HG03039 (cell line): ENCODE measurements around the gene EFNB1.

Experiments
- ATAC-seq: cut with Tn5 transposase; IDR thresholded peaks from one replicate; pipeline ENCODE4 v1.9.1; 2021; ENCODE audit warnings: mild to moderate bottlenecking, moderate library complexity; ENCODE audit not compliant: unreplicated experiment

Gene EFNB1

DNA sequence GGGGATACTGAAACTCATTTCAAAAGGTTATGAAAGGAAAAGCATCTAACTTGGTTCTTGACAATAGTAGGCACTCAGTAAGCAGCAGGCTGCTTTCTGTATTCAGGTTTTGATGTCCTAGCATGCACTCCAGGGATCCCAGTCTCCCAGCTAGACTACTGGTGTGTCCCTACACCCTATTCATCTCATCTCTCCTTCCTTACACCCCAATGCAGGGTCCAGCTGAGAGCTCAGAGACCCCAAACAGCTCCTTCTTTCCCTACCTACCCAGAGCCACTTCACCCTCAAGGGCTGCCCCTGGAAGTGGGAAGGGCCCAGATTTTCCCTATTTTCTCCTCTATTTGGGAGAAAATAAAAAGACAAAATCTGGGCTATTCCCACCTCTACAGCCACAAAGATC lies 1.6 kb upstream of the EFNB1 start:
- ATAC-seq: no peak

GRCh38 chrX:68827848-68828624 lies 785 bp upstream of the EFNB1 start:
- no peak for ATAC-seq

GRCh38 chrX:68829582-68830418 lies 979 bp downstream of the EFNB1 start:
- ATAC-seq: no peak

GRCh38 chrX:68830419-68831404 lies 1.9 kb downstream of the EFNB1 start:
- ATAC-seq: no peak

- ATAC-seq: no peak
Measured at GRCh38 chrX:68831405-68832100, 2.7 kb downstream of the EFNB1 start.

DNA sequence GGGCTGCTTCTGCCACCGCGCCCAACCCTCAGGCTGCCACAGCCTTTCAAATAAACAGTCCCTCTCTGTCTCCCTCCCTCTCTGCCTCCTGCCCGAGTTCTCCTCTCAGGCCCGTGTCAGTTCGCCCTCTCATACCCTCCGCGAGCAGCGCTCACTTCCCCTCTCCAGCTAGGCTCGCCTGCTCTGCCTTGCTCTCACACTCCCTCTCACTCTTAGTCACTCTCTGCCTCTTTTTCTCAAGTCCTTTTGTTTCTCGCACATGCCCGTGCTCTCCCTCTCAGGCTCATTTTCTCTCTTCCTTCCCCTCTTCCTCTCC lies 3.2 kb downstream of the EFNB1 start:
- ATAC-seq: peak; percentile 54

DNA sequence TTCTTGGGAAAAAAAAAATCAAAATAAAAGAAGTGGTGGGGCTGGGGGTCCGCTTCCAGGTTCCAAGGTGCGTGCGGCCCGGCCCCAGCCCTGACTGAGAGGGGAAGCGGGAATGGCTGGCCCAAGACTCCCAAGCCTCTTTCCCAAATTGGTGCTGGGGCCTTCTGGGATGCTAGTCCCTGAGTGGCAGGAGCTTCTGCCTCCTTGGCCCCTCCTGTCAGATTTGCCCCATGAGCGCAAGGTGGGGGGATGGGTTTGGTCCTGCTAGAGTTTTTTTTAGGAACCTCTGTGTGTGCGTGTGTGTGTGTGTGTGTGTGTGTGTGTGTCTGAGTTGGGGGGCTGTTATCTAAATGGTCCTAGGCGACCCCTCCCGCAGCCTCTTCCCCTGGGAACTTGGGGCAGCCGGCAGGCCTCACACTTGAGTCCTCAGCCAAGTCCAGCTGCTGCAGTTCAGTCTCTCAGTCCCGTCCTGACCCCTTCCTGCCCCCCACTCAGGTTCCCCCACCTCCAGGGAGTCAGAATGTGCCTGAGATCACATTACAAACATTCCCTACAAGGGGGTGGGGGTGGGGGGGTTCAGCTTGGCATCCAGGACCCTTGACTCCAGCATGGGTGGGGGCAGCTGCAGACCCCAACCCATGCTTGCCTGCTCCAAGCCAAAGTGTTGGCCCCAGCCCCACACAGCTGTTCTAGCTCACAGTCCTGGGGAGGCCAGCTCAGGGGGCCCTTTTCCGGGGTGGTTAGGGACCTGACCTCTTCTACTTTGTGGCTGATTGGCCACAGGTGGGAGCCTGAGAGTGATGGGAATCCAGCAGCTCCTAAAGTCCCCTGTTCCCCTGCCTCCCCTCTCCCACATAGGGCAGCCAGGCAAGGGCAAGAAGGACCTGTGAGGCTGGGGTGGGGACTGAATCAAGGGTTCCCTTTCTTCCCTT lies 4.0 kb downstream of the EFNB1 start:
- no peak for ATAC-seq

DNA sequence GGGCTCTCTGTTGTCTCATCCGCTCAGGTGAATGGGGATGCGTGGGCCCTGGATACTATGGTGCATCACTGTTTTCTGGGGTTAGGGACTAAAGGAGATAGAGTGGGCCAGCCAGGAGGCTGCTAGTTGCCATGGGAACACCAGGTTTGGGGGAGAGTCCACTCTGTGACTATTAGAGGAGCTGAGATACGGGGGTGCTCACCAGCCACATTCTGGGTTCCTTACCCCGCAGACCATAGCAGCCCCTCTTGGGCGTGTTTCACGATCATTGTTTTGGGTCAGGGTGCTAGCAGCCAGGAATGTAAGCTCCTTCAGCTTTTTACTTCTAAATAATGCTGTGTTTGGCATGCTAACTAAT lies 4.6 kb downstream of the EFNB1 start:
- no peak for ATAC-seq

DNA sequence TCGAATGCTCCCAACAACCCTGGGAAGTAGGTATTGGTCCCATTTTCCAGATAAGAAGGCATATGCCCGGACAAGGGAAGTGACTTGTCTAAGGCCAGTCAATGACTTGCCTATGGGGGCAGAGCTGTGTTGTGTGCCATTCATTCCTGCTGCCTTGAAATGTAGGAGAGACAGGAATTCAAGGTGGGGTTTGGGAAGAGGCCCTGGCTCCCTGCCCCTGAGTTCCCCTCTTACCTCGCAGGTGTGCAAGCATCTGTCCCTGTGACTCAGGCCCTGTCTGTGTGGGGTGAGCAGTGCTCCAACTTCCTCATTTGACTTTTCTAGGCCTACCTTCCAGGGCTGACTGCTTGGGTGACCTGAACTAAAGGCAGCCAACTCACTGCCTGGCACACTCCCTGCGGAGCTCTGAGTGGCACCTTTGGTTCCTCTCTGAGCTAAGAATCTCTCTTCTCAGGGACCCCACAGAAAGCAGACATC lies 5.1 kb downstream of the EFNB1 start:
- ATAC-seq: no peak

DNA sequence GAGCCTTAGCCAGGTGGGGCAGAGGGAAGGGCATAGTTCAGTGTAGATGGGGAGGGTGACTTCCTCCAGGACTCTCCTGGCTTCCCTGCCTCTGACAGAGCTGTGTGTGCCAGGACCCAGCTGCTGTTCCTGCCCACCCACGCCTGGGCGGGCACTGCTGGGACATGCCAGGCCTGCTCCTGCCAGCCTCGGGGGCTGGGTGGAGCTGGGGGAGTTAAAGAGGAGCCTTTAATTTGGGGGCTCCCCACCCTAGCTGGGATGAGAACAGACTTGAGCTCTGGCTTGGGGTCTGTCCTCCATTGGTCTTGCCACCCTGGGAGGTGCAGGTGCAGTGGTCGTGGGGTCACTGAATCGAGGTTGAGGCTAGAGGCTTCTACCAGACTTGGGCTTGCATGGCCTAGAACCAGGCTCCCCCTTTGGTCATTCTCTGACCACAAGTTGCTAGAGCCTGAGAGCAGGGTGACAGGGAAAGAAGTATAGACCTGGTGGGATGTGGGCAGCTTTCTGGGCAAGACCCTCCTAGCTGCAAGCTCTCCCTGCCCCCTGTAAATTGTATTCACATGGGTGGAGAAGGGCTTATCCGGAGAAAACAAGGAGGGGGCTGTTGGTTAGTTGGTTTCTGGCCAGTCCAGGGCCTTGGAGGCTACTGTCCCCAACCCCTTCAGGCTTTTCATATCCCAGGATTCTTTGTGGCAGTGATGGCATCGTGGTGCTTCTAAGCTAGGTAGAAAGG lies 5.7 kb downstream of the EFNB1 start:
- no peak for ATAC-seq

- no peak for ATAC-seq
Measured at GRCh38 chrX:68835104-68835442, 6.3 kb downstream of the EFNB1 start.

DNA sequence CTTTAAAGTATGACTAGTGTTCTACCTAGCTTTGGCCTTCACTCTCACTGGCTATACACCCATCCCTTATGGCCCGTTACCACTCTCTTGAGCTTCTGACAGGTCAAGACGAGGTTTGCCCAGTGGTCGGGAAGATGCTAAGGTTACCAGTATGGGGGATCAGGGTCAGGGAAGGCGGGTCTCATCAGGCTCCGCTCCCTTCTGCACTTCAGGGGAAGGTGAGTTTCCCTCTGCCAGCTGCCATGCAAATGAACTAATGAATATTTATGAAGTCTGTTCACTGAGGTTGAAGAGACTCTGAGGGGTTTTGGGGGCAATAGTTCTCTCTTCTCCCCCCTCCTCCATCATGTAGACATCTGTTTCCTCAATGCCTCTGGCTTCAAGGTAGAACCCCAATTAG lies 6.6 kb downstream of the EFNB1 start:
- no peak for ATAC-seq

DNA sequence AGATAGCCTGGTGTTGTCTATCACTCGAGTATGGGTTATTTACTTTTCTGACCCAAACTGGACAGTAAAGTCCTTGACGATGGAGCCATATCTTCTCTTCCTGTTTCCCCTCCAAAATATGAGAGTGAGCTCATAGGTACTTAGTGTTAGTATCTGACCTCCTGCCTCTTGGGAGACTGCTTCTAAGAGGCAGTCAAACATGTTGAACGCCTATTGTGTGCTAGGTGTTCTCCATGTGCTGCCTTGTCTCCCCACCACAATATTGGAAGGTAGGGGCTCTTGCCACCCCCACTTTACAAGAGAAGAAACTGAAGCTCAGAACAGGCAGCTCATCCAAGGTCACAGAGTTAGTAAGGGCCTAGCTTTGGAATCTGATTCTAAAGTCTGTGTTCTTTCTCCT lies 8.3 kb downstream of the EFNB1 start:
- ATAC-seq: no peak

DNA sequence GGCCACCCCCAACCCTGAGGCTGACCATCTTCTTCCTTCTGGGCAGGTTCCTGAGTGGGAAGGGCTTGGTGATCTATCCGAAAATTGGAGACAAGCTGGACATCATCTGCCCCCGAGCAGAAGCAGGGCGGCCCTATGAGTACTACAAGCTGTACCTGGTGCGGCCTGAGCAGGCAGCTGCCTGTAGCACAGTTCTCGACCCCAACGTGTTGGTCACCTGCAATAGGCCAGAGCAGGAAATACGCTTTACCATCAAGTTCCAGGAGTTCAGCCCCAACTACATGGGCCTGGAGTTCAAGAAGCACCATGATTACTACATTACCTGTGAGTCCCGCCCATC lies 9.7 kb downstream of the EFNB1 start:
- no peak for ATAC-seq

DNA sequence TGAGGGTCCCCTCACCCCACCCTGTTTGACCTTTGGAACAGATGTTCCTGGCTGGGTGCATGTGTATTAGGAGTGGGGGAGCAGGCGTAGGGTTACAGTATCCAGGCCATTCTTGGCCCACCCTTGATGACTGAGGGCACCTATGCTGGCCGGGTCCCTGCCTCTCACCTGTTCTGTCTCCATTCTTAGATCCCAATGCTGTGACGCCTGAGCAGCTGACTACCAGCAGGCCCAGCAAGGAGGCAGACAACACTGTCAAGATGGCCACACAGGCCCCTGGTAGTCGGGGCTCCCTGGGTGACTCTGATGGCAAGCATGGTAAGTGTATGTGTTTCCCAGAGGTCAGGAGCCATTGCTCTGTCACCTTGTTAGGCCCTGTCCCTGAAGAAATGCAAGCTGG lies 10.9 kb downstream of the EFNB1 start:
- no peak for ATAC-seq

DNA sequence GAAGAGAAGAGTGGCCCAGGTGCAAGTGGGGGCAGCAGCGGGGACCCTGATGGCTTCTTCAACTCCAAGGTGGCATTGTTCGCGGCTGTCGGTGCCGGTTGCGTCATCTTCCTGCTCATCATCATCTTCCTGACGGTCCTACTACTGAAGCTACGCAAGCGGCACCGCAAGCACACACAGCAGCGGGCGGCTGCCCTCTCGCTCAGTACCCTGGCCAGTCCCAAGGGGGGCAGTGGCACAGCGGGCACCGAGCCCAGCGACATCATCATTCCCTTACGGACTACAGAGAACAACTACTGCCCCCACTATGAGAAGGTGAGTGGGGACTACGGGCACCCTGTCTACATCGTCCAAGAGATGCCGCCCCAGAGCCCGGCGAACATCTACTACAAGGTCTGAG lies 11.4 kb downstream of the EFNB1 start:
- ATAC-seq: no peak

GRCh38 chrX:68841251-68842049 lies 12.6 kb downstream of the EFNB1 start:
- no peak for ATAC-seq

GRCh38 chrX:68842351-68842750 lies 13.5 kb downstream of the EFNB1 start:
- ATAC-seq: no peak
